Islet precursor cell (in vitro differentiated cells): ENCODE measurements around the gene ALG9.

Experiments used
- DNase-seq: peaks from one replicate; pipeline ENCODE4 v3.0.0-alpha.2; 2018

Gene ALG9

GRCh38 chr11:111762981-111763643 lies 108.3 kb downstream of the ALG9 start:
- no peak for DNase-seq

GRCh38 chr11:111762526-111762925 lies 108.9 kb downstream of the ALG9 start:
- no peak for DNase-seq

GRCh38 chr11:111761036-111761435 lies 110.3 kb downstream of the ALG9 start:
- no peak for DNase-seq

- DNase-seq = no peak
These were observed 111.5 kb downstream of the ALG9 start for GRCh38 chr11:111759778-111760407.

GRCh38 chr11:111759376-111759775 lies 112.0 kb downstream of the ALG9 start:
- DNase-seq = no peak

- no peak for DNase-seq
These were observed 115.3 kb downstream of the ALG9 start for GRCh38 chr11:111756097-111756496.

- no peak for DNase-seq
These were observed 121.7 kb downstream of the ALG9 start for GRCh38 chr11:111749646-111750045.

GRCh38 chr11:111748035-111748804 lies 123.2 kb downstream of the ALG9 start:
- no peak for DNase-seq

GRCh38 chr11:111745719-111746504 lies 125.5 kb downstream of the ALG9 start:
- no peak for DNase-seq

- DNase-seq = no peak
These were observed 127.7 kb downstream of the ALG9 start for GRCh38 chr11:111743700-111744099.

- DNase-seq = no peak
These were observed 129.6 kb downstream of the ALG9 start for GRCh38 chr11:111741751-111742150.

GRCh38 chr11:111739299-111739698 lies 132.1 kb downstream of the ALG9 start:
- no peak for DNase-seq

GRCh38 chr11:111737444-111738210 lies 133.8 kb downstream of the ALG9 start:
- DNase-seq = no peak

GRCh38 chr11:111736621-111737443 lies 134.5 kb downstream of the ALG9 start:
- no peak for DNase-seq
